RCC 7860 (cell line): Measurements from ENCODE around the gene UNC119B.

ENCODE experiments used
- DNase-seq: peaks from one replicate; pipeline ENCODE4 v3.0.0-alpha.2; 2015; ENCODE audit warnings: low spot score
- FAIRE-seq: peaks from 2 replicates; lab custom pipeline; 2012; peaks lifted over from hg19 to GRCh38; lab: Jason Lieb, UNC

Gene UNC119B

DNA sequence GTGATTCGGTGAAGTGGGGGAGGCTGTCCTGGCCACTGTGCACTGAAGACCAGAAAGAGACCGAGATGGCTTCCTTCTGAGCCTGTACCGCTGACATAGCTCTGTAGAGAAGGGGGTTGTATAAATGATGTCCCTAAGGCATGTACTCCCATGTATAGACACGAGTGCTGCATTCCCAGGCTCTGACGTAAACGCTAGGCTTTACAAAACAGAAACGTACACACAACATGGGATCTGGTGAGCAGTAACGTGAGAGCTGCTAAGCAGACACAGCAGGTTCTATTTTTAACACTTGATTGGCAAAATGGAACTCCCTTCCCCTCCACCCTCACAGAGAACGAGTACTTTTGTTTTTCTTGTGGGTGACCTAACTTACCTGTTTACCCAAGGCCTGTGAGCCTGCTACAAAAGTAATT is 51.3 kb downstream of the UNC119B start:
- FAIRE-seq = no peak

DNA sequence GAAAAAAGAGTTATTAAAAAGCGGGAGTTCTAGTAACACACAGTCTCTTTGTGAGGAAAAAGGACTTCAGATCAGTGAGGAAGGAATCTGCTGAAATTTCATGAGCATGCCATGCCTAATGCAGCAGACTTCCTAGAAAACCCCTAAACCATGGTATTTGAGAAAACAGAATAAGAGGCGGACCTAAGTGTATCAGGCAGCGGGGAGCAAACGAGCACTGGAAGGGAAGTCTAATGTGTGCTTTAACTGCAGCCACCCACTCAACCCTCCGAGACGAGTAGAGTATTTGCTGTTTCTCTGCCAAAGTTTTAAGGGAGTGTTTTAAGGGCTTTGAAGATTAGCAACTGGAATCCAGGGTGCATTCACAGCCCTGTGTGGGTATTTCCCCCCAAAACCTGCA is 51.8 kb downstream of the UNC119B start:
- FAIRE-seq (no peak), DNase-seq (no peak)

More for the DNA sequence above, 51.3 kb downstream of the UNC119B start:
- no peak for DNase-seq

- FAIRE-seq (no peak), DNase-seq (no peak)
Measured at GRCh38 chr12:120763250-120763649, 53.0 kb downstream of the UNC119B start.

DNA sequence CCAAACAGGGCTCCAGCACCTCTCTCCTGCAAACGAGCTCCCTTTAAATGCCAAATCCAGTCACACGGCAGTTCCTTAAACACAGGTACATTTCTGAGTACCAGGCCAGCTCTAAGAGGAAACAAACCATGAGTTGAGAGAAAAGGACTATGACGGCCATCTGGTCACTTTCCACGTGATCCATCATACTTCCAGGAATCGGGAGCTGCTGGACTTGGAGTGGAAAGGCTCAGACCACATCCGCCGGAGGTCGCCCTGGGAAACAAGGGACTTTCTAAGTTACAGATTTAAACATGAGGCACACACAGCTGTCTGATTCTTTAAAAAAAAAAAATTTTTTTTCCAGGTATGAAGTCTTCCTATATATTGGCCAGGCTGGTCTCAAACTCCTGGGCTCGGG is 54.6 kb downstream of the UNC119B start:
- DNase-seq (no peak), FAIRE-seq (no peak)

DNA sequence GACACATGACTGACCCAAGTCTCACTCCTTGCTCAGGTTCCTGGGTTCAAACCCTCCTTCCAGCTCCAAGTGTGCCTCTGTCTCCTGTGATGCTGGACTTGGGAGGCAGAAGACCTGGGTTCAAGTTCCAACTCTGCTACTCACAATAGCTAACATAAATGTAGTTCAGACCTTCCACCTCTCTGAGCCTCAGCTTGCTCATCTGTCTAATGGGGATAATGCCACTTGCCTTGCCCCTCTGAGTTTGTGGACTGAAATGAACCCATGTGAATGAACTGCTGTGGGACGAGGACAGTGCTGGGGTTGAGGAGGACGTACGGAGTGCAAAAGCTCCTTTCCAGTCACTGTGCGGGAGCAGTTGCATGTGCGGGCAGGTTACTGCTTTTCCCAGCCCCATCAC is 56.3 kb downstream of the UNC119B start:
- FAIRE-seq = no peak

GRCh38 chr12:120767071-120768024 is 57.1 kb downstream of the UNC119B start:
- no peak for FAIRE-seq
- no peak for DNase-seq

More for the DNA sequence above, 56.3 kb downstream of the UNC119B start:
- no peak for DNase-seq

DNA sequence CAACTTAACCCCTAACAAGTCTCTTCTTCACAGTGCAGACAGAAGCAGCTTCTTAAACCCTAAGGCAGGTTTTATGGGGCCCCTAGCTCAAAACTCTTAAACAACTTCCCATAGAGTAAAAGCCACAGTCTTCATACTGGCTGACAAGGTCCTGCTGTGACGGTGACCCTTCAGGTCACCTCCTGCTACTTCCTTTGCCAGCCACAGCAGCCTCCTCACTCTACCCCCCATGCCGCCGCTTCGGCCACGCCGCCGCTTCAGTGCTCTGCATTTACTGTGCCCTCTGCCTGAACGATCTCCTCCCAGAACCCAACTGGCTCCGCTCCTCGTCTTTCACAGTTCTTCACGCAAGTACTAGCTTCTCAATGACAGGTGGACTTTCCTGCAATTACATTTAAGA is 60.8 kb downstream of the UNC119B start:
- DNase-seq = no peak
- no peak for FAIRE-seq
